ENCODE results near the gene SNIP1.
"Not testable (repeated sequence)": the region's sequence is repeated elsewhere in the genome, so short reads cannot be mapped to it uniquely, and the experiment has no call there.

SNIP1 gene, protein sequence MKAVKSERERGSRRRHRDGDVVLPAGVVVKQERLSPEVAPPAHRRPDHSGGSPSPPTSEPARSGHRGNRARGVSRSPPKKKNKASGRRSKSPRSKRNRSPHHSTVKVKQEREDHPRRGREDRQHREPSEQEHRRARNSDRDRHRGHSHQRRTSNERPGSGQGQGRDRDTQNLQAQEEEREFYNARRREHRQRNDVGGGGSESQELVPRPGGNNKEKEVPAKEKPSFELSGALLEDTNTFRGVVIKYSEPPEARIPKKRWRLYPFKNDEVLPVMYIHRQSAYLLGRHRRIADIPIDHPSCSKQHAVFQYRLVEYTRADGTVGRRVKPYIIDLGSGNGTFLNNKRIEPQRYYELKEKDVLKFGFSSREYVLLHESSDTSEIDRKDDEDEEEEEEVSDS

DNA sequence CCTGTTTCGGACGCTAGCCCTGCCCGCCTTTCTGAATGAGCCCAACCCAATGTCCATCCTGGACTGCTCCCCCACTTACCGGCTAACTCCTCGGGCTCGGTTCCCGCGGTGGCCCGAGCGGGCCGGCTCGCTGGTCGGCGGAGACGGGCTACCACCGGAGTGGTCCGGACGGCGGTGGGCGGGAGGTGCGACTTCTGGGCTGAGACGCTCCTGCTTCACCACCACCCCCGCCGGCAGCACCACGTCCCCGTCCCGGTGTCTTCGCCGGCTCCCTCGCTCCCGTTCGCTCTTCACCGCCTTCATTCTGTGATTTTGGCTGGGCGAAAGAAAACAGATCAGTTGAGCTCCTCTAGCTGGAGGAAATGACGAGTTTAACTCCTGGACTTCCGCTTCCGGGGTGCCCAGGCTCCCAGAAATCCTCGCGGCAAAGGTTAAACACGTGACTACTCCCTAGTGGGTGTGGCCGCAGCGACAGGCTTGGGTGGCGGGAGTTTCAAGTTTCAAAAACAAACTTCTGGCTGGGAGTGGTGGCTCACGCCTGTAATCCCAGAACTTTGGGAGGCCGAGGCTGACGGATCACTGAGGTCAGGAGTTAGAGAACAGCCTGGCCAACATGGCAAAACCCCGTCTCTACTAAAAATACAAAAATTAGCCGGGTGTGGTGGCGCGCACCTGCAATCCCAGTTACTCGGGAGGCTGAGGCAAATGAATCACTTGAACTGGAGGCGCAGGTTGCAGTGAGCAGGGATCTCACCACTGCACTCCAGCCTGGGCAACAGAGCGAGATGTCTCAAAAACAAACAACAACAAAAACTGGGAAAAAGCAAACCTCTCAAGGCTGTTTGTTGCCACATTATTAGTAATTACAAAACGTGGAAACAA, at the start of gene SNIP1:
Gene SNIP1, minus strand, starts transcription at position 367 of the 882 bp plus-strand sequence. Its CDS starts 64 bp downstream, at position 303.
- DNase-seq (ENCODE audit: low spot score) = peak; percentile 93

DNA sequence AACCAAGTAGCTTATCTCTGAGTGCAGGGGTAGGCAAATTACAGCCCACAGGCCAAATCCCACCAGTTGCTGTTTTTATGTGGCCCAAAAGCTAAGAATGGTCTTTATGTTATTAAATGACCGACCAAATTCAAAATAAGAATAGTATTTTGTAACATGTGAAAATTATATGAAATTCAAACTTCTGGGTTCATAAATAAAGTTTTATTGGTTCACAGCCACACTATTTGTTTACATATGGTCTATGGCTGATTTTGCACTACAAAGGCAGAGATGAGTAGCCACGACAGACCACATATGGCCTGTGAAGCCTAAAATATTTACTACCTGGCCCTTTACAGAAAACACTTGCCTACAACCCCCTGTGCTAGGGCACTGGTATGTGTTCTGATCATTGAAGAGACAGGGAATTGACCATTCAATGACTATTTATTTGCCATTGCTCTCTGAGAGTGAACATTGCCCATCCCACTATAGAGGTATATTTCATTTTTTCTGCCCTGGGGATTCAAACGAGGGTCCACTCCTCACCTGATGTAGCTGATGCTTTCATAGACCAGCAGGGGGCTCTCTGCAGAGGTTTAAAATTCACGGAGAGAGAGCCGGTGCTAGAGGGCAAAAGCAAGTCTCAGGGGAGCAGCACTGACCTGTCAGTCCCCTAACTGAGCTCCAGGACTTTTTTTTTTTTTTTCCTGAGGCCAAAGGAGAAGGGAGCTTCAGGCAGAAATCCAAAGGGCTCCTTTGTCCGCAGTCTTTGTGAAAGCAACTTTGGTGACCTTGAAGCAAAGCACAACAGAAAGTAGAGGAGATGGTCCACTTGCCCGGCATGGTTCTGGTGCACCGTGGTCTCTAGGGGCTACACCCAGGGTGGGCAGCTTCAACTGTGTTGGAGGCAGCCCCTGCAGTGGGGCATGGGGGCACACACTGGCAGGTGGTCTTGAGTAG, 48.9 kb upstream of the SNIP1 start:
- DNase-seq (ENCODE audit: low spot score) = peak; percentile 16

DNA sequence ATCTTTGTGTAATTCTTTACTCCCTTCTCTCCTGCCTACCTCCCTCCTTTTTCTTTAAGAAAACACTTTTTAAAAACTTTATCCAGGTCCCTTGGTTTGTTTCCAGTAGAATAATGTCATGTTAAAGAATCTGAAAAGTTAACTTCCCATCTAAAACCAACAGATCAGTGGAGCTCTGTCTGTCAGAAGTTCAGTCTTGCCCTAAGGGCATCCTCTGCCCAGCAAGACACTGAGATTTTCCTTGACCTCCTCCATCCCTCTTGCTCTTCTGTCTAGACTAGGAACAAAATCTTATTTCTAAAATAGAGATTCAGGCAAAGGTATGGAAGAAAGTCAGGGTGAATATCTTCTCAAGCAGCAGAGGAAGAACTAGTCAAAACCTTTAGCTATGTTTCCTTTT, 47.3 kb upstream of the SNIP1 start:
- no peak for DNase-seq (ENCODE audit: low spot score)

DNA sequence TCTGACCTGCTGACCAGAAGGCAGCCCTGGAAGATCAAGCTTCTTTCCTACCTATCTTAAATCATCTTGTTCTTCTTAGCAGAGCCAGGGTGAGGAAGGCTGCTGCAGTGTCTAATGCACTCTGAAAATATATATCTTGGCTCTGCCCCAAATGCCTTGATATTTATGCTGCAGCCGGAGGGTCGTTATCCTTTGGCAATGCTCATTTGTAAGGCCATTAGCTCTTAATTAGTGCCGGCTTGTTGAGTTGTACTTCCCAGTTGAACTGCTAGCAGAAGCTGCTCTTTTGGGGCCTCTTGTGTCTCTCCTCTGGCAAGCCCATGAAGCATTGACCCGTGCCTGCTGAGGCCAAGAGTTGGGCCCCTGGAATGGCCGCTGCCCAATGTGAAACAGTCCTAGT, 45.8 kb upstream of the SNIP1 start:
- no peak for DNase-seq (ENCODE audit: low spot score)

DNA sequence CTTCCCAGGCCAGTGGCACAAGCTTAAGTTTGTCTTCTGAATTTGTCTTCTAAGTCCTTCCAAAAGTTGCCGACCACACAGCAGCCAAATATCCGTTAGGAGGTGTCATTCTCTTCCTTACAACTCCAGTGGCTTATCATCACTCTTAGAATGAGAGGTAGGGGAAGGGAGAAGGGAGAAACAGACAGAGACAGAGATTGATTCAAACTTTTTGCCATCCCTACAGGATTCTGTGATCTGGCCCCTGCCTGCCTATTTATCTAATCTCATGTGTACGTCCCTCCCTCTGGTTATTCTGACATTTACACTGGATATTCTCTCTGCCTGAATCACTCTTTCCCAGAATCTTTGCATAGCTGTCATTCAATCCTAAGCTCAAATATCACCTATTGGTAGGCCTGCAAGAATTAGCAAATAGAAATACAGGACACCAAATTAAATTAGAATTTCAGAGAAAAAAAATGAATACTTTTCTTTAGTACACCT, 42.1 kb upstream of the SNIP1 start:
- no peak for DNase-seq (ENCODE audit: low spot score)

DNA sequence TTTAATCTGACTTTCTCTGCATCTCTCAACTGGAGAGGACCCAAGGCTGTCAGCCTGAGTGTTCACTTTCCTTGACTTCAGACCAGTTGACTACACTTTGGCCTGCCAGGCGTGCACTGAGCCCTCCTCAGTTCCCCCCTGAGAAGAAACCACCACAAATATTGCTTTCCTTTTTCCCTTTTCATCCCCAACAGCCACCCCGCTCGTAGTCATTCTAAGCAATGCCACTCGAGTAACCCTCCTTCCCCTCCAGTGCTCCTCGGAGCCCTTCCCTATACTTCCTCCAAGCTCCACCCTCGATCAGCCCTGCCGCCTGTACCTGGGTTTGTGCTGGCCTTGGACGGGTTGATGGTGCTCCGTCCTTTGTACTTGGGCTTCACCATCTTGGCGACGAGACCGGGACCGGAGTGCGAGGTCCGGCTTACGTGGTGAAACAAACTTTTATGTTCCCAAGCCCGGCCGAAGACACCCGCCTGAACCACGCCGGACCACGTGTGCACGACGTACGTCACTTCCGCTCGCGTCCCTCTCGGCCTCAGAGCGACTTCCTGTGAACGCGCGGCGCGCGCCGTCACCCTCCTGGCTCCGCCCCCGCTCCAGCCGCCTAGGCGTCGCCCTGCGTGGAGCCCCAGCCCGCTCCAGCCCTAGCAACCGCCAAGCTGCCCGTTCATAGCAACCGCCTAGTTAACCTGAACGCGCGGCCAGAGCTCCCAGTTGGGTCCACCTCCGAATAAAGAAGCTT, 41.5 kb upstream of the SNIP1 start, which contains the start of gene GNL2:
Gene GNL2, minus strand, starts transcription at position 498 of the 742 bp plus-strand sequence. Its CDS starts 115 bp downstream, at position 383.
- DNase-seq (ENCODE audit: low spot score) = peak; percentile 99

DNA sequence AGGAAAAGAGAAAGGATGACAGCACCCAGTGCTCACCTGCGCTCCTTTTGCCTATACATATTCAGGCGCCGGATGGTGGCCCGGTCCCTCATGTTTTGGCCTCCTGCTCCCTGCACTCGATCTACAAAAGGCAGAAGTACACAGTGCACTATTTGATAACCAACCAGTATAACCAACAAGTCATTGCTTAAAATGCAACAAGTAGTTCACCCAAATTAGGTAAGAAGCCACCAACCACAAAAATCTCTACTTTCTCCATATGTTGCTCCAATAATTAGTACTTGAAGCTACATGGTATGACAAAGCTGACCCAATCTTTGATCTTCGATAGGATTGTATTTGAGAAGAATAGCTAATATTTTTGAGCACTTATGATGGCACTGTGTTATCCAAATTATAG, 39.6 kb upstream of the SNIP1 start:
- DNase-seq (ENCODE audit: low spot score) = no peak

DNA sequence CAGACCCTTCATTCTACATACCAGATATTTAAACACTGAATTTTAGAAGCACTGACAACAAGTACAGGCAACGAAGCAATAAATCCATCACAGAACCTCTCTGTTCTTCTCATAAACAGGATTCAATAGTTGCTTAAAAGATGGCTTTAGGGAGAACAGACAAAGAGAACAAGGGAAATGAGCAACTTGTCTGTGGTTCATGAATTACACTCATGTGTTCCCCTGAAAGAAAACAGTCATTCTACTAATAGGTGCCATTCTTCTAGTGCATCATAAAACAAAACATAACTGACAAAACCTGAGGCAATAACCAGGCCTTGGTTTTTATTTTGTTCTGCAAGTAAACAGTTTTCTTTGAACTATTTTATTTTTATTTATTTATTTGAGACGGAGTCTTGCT, 34.8 kb upstream of the SNIP1 start:
- no peak for DNase-seq (ENCODE audit: low spot score)

DNA sequence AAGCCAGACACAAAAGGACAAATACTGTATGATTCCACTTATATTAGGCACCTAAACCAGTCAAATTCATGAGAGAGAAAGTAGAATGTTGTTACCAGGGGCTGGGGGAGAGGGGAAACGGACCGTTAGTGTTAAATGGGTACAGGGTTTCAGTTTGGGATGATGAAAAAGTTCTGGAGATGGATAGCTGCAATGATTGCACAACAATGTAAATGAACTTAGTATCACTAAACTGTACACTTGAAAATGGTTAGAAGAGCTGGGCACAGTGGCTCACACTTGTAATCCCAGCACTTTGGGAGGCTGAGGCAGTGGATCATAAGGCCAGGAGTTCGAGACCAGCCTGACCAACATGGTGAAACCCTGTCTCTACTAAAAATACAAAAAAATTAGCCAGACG, 30.5 kb upstream of the SNIP1 start:
- not testable (repeated sequence) for DNase-seq (ENCODE audit: low spot score)

DNA sequence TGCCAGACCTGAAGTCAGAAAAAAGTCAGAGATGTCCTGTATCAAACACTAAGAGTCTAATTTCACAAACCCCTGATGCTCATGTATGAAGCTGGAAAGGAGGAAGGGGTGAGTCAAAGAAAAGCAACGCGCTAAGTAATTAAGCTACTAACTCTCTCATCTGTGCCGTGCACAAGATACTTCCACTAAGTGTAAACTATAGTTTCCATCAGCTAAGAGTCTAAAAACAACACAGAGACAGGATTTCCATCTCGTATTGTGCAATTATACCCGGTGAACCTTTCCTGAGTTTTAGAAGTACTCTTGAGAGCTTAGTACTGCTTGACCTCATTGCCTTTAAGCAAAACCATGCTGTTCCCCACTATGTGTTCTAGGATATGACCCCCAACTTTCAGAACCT, 21.6 kb upstream of the SNIP1 start:
- no peak for DNase-seq (ENCODE audit: low spot score)

DNA sequence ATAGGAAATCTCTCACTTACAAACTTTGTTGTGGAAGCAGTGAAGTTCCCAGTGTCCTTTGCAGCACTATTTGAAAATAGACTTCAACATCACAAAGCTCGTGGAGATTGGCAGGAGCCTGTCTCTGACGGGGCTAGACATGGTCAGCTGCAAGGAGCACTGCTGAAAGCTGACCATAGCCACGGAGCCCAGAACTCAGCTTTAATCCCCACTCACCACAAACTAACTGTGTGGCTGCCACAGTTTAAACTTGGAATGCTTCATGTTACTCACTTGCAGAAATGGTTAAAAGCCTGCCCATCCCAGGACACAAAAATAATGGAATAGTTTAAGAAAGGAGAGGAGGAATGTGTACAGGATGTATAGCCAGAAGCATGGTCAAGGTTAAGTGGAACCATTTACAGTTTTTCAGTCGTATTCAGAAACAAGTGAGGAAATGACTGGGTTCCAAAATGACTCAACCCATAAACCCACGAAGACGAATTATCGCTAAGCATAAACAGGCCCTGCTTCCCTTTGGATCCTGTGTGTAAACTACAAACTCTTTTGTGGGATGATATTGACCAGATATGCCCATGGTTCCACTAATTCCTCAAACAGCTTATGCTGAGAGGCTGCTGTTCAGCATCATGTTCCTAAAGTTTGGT, 20.9 kb upstream of the SNIP1 start:
- no peak for DNase-seq (ENCODE audit: low spot score)

DNA sequence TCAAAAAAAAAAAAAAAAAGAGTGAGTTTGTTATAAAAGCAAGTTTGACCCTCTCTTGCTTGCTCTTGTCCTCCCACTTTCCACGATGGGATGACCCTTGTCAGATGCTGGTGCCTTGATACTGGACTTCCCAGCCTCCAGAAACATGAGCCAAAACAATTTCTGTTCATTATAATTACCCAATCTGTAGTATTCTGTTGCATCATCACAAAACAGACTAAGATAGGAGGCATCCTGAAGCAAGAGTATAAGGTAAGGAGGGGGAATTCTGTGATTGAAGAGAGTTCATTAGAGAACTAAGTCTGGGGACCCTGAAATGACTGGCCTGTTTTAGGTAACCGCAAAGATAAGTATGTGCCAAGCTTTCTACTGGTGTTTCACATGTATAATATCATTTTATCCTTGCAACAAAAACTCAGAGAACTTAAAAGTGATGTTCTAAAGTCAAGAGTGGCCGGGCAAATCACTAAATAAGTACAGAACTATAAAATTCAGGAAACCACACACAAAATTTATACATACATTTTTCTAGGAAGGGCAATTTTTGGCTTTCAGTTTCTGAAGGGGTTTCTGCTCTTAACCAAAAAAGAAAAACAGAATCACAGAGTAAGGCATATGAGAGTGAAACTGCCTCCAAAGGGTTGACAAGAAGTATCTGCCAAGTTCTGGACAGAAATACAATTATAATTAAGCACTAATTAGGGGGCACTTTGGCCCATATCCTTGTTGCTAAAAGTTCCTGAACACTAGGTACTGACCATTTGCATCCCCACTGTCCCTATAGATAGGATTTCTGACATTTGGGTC, 16.6 kb upstream of the SNIP1 start:
- no peak for DNase-seq (ENCODE audit: low spot score)

DNA sequence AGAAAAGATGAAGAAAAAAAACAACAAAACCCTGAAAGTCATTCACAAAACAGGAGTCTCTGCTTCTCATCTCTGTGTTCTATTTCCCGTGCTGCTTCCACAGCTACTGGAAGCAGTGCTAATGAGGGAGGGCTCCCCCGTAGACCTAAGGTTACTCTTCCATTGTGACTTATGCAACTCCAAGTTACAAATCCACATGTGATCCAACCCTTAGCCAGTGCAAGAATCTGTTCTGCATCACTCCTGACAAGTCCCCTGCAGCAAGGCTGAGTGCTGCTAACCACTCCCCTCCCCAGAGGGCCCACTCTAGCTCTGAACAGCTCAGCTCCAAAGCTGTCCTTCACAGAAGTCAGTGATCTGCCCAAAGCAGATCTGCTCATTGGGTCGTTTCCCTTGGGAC, 12.9 kb upstream of the SNIP1 start:
- no peak for DNase-seq (ENCODE audit: low spot score)

DNA sequence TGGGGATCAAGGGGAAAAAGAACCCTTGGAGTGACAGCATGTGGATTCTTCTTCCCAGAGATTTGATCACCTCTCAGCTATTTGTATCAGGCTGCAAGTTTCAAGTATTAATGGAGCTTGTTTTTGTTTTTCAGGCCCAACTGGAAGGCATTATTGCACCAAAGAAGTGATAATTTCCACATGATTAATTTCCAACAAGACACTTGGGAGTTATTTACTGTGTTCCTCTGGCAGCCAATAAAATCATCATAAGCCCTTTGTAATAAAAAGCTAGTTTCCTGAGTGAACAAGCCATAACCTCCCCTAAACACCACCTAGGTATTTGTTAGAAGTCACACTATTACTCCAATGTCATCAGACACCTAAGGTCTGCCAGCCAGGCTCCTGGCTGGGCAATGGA, 10.8 kb upstream of the SNIP1 start:
- no peak for DNase-seq (ENCODE audit: low spot score)

DNA sequence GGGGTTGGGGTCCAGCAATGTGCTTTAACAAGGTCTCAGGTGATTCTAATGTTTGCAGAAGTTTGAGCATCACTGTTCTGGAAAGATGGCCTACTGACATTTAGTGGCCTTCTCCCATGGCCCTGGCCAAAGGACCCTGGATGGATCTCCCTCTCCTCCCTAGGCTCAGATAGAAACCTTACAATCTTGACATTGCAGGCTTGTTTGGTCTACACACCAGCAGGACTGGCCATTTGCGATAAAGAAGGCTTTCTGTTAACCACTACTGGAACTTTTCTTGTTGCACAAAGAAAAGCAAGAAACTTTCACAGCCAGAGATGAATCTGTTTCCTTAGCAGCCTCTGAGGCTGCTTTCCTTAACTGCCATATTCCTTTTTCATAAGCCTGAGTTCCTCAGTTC, 8.9 kb upstream of the SNIP1 start:
- no peak for DNase-seq (ENCODE audit: low spot score)

DNA sequence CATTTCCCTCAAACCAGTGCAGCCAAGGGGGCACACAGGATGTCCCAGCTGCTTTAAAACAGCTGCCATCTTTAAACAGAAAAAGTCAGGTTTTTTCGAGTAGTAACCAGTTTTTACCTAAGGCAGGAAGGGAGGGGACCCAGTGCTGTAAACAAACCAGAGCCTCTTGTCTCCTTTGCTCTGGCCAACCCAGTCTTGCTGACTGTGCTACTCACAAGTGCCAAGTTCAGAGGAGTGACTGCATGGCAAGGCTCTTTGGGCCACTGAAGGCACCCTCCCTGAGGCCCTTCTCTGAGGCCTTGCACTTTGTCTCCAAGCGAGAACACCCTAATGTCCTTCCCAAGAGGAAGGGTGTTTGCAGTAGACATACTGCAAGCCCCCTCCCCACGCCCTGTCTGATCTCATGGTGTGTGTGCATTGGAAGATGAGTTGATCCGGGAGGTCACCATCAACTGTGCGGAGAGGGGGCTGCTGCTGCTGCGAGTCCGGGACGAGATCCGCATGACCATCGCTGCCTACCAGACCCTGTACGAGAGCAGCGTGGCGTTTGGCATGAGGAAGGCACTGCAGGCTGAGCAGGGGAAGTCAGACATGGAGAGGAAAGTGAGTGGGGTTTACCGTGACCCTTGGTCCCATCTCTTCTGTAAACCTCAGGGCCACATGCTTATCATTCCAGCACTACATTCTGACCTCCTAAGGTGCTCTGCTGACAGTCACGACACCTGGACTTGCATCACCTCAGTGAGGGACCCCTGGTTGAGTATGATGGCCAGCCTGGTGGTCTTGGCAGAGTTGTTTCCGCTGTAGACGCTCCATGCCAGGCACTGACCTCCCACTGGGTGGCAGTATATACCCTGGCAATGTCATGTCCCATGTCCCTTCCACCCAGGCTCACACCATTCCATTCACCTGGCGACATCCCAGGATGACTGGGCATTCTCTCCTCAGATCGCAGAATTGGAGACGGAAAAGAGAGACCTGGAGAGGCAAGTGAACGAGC, 7.3 kb upstream of the SNIP1 start:
- no peak for DNase-seq (ENCODE audit: low spot score)

DNA sequence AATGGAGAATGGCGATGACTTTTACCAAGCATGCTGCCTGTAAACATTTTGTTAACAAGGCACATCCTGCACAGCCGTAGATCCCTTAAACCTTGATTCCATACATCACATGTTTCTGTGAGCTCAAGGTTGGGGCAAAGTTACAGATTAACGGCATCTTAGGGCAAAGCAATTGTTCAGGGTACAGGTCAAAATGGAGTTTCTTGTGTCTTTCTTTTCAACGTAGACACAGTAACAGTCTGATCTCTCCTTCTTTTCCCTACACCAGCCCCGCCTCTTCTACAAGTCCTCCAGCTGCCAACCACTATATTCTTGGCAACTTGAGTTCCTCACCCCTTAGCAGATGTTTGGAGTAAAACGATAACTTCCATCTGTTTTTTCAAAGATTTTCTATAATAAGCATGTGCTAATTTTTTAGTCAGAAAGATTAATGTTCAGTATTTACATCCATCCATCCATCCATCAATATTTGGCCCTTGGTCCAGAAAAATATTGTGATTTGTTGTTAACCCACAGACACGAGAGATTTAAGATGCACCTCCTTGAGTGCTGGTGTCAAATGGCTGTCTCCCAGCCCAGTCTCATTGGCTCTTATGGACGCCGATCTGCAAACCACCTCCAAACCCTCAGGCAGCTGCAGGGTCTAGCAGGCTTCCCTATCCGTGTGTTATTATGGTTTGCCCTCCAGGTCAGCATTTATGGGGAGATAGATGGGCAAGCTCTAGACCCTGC, 6.5 kb upstream of the SNIP1 start:
- DNase-seq (ENCODE audit: low spot score) = no peak

DNA sequence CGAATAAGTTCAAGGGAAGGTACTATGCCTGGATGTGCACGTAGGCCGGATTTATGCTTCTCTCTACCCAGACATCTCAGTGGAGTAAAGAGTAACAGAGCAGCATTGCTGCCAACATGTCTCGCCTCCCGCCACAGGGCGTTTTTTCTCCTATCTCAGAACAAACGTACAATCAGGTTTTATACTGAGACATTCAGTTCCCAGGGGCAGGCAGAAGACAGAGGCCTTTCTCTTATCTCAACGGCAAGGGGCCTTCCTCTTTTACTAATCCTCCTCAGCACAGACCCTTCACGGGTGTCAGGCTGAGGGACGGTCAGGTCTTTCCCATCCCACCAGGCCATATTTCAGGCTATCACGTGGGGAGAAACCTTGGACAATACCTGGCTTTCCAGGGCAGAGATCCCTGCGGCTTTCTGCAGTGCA, 5.9 kb upstream of the SNIP1 start:
- DNase-seq (ENCODE audit: low spot score) = not testable (repeated sequence)

Data from Ammon's horn (tissue), 1 donor.